Endothelial cell (in vitro differentiated cells): ENCODE data around the gene MOB3B. TPM values are rescaled to one million over a fixed set of nuclear protein-coding genes. Genes with fewer than 3 reads are reported as not detected.

Experiments
- DNase-seq: peaks from one replicate; pipeline ENCODE4 v3.0.0; 2021; ENCODE audit warnings: low spot score
- H3K27ac Mint-ChIP-seq: one replicate; pipeline ENCODE4 v1.8.0; 2021; ENCODE audit warnings: mixed read lengths, inconsistent platforms; ENCODE audit not compliant: unreplicated experiment
- H3K27me3 Mint-ChIP-seq: one replicate; pipeline ENCODE4 v1.8.0; 2021; ENCODE audit warnings: mild to moderate bottlenecking, moderate library complexity, mixed read lengths, inconsistent platforms; ENCODE audit not compliant: unreplicated experiment
- H3K36me3 Mint-ChIP-seq: one replicate; pipeline ENCODE4 v1.8.0; 2021; ENCODE audit warnings: mild to moderate bottlenecking, low read depth, mixed read lengths, inconsistent platforms; ENCODE audit not compliant: unreplicated experiment
- H3K4me1 Mint-ChIP-seq: one replicate; pipeline ENCODE4 v1.8.0; 2021; ENCODE audit warnings: mild to moderate bottlenecking, mixed read lengths, inconsistent platforms; ENCODE audit not compliant: unreplicated experiment
- H3K4me3 Mint-ChIP-seq: one replicate; pipeline ENCODE4 v1.8.0; 2021; ENCODE audit warnings: mild to moderate bottlenecking, mixed read lengths, inconsistent platforms; ENCODE audit not compliant: unreplicated experiment
- H3K9me3 Mint-ChIP-seq: one replicate; pipeline ENCODE4 v1.8.0; 2021; ENCODE audit warnings: mixed read lengths, inconsistent platforms; ENCODE audit not compliant: unreplicated experiment
- CTCF ChIP-seq: fragments of 200-600 bp; sonication (generic); IDR thresholded peaks from one replicate; pipeline ENCODE4 v1.5.0; 2021; ENCODE audit warnings: antibody characterized with exemption; ENCODE audit not compliant: unreplicated experiment
- total RNA-seq: library from RNA; stranded (reverse); fragmentation: NEBNext Ultra II Directional; extraction: Animal tissue kit (Norgen Biotek cat#: 25700); gene quantifications from one replicate; pipeline ENCODE4 v1.2.1, GENCODE V29; 2021; ENCODE audit not compliant: unreplicated experiment

The MOB3B gene
- total RNA-seq, 1 donor from 2014 or later: 6.4 TPM

GRCh38 chr9:27499451-27499850, 30.2 kb downstream of the MOB3B start:
- H3K36me3 Mint-ChIP-seq: peaks cover 3% of the 10 kb centered on the region
- no peak overlapping the region for H3K4me3 Mint-ChIP-seq
- no peak for DNase-seq
- H3K27ac Mint-ChIP-seq: peak overlapping the region; percentile 30
- TF ChIP-seq CTCF: no peak
- peaks cover 25% of the 10 kb centered on the region for H3K4me1 Mint-ChIP-seq
- peaks cover 2% of the 10 kb centered on the region for H3K27me3 Mint-ChIP-seq
- H3K9me3 Mint-ChIP-seq: no peaks in the 10 kb centered on the region

GRCh38 chr9:27497883-27498417, 31.7 kb downstream of the MOB3B start:
- Mint-ChIP-seq H3K27me3 (peaks cover 2% of the 10 kb centered on the region), H3K27ac (no peak overlapping the region), H3K4me1 (peaks cover 24% of the 10 kb centered on the region), H3K36me3 (peaks cover 3% of the 10 kb centered on the region), H3K4me3 (no peak overlapping the region), H3K9me3 (no peaks in the 10 kb centered on the region)
- no peak for DNase-seq
- no peak for TF ChIP-seq CTCF

- no peaks in the 10 kb centered on the region for H3K9me3 Mint-ChIP-seq
- no peak overlapping the region for H3K27ac Mint-ChIP-seq
- no peak overlapping the region for H3K4me3 Mint-ChIP-seq
- H3K27me3 Mint-ChIP-seq: peaks cover 2% of the 10 kb centered on the region
- TF ChIP-seq CTCF: no peak
- peaks cover 3% of the 10 kb centered on the region for H3K36me3 Mint-ChIP-seq
- DNase-seq: no peak
- H3K4me1 Mint-ChIP-seq: peaks cover 23% of the 10 kb centered on the region
These were observed 33.5 kb downstream of the MOB3B start for GRCh38 chr9:27496135-27496504.

GRCh38 chr9:27495480-27496134, 34.0 kb downstream of the MOB3B start:
- H3K4me3 Mint-ChIP-seq: no peak overlapping the region

More at GRCh38 chr9:27495480-27496134, 34.0 kb downstream of the MOB3B start:
- no peaks in the 10 kb centered on the region for H3K9me3 Mint-ChIP-seq
- H3K27ac Mint-ChIP-seq: no peak overlapping the region
- TF ChIP-seq CTCF: no peak
- no peaks in the 10 kb centered on the region for H3K36me3 Mint-ChIP-seq
- peaks cover 2% of the 10 kb centered on the region for H3K27me3 Mint-ChIP-seq
- DNase-seq: no peak
- peaks cover 23% of the 10 kb centered on the region for H3K4me1 Mint-ChIP-seq
